Body of pancreas (tissue), 4 donors: Measurements from ENCODE around the gene SNRNP70.
A peak's percentile ranks its signal among the peaks of the same experiment; 100 is the strongest.

Experiments
- CTCF ChIP-seq, 7 experiments: fragments of 450-650 bp in 4 of 7; fragments of 200-600 bp in 3 of 7; sonication (generic) in 3 of 7; IDR thresholded peaks; one replicate each; pipeline ENCODE4 v1.5.1; 2016 to 2019; ENCODE audit warnings: antibody characterized with exemption in 7 of 7
- POLR2A ChIP-seq, 3 donors: fragments of 450-650 bp; IDR thresholded peaks; one replicate each; pipeline ENCODE4 v1.6.1; 2016; ENCODE audit warnings: antibody characterized with exemption in 3 of 3, mild to moderate bottlenecking in 2 of 3

- peak in 5 of 7 experiments; percentile 14 to 54 (median 34) for TF ChIP-seq CTCF (IDR thresholded peaks at IDR 0.05)
- peak in 1 of 3 donors; percentile 23 for TF ChIP-seq POLR2A (IDR thresholded peaks at IDR 0.05)
Measured at GRCh38 chr19:49127674-49128544, 42.7 kb downstream of the SNRNP70 start.
